Stimulated activated CD8-positive, alpha-beta memory T cell treated with anti-CD3 and anti-CD28 coated beads, Interleukin-7, amount 100 ng/mL, for 48 hours (primary cell): Measurements from ENCODE around the gene DDX43.
A peak's percentile ranks its signal among the peaks of the same experiment; 100 is the strongest.
"Not testable (repeated sequence)": the region's sequence is repeated elsewhere in the genome, so short reads cannot be mapped to it uniquely, and the experiment has no call there.

ENCODE experiments used
- DNase-seq, 2 donors: peaks; one replicate each; pipeline ENCODE4 v3.0.0-alpha.2; 2020; ENCODE audit warnings: low read depth in 1 of 2; ENCODE audit errors: extremely low read depth in 1 of 2

The DDX43 gene

GRCh38 chr6:73394577-73395354 is at the start of gene DDX43:
DDX43 (plus strand) TSS chr6:73394828; CDS start chr6:73394906, 78 bp downstream.
- peak in 1 of 2 donors; percentile 28 for DNase-seq

- no peak for DNase-seq
Measured at GRCh38 chr6:73348550-73349204, 46.0 kb upstream of the DDX43 start.

- DNase-seq: no peak
Measured at GRCh38 chr6:73349311-73349710, 45.3 kb upstream of the DDX43 start.

GRCh38 chr6:73353636-73354593 is 40.7 kb upstream of the DDX43 start, which contains the start of gene DPPA5:
DPPA5 (minus strand) TSS chr6:73354276; CDS start chr6:73354225, 51 bp downstream.
- DNase-seq: no peak

- DNase-seq: no peak
Measured at GRCh38 chr6:73362358-73362757, 32.3 kb upstream of the DDX43 start, which contains the start of gene KHDC3L. KHDC3L (plus strand) TSS chr6:73362658; CDS start chr6:73362730, 72 bp downstream.

GRCh38 chr6:73362869-73363536 is 31.6 kb upstream of the DDX43 start:
- no peak for DNase-seq

GRCh38 chr6:73363537-73363875 is 31.1 kb upstream of the DDX43 start:
- no peak for DNase-seq

- DNase-seq: no peak
Measured at GRCh38 chr6:73364121-73364520, 30.5 kb upstream of the DDX43 start.

GRCh38 chr6:73364549-73364948 is 30.1 kb upstream of the DDX43 start:
- no peak for DNase-seq

- no peak for DNase-seq
Measured at GRCh38 chr6:73367761-73368355, 26.8 kb upstream of the DDX43 start.

DNA sequence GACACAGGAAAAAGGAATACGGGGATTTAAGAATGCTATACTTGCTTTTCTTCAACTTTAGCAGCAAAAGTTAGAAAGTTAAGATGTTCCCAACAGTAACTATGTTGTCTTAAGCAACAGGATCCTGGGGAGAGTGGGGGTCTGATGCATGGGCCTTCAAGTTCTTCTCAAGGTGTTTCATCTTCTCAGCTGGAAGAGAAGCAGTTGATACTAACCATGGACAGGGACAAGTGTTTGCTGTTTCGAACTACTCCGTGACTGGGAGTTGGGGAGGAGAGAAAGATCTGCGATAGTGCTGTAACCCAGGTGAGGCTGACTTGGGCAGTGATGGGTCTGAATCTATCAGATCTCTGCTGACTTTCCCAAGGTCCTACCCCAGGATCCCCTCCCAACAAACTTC is 26.0 kb upstream of the DDX43 start:
- DNase-seq: no peak

DNA sequence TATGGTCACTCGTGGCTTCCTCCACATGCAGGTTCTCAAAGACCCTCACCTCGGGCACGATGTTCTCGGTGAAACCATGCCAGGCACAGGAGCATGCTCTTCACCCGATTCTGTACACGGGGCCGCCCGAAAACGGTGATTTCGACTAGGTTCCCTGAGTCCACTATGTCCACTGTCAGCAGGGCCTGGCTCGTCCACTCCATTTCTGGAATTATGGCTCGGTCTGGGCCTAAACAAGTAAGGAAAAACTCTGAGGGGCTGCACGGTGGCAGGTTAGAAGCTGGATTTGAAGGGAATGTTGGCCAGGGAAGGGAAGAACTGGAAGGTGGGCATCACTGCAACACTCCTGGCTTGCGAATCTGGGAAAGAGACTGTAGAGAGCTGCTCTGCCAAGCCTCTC is 25.5 kb upstream of the DDX43 start:
- DNase-seq: no peak

DNA sequence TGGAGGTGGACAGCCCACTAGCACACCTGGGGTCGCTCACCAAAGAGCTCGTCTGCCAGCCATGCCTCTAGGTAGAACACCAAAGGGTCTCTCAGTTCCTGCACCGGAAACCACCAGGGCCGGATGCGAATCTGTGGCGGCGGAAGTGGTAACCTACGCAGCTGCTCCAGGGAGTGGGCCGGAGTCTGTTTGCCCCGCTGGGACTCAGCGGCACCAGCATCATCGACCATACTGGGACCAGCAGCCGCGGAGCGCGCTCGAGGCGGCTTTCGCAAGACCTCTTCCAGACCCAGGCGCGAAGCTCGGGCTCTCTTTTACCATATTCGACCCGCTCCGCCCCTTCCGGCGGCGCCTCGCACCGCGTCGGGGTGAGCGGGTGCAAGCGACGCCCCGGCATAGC is 25.1 kb upstream of the DDX43 start, which contains the start of gene OOEP:
Gene OOEP, minus strand, starts transcription at position 335 of the 400 bp plus-strand sequence. Its CDS starts 105 bp downstream, at position 230.
- no peak for DNase-seq

DNA sequence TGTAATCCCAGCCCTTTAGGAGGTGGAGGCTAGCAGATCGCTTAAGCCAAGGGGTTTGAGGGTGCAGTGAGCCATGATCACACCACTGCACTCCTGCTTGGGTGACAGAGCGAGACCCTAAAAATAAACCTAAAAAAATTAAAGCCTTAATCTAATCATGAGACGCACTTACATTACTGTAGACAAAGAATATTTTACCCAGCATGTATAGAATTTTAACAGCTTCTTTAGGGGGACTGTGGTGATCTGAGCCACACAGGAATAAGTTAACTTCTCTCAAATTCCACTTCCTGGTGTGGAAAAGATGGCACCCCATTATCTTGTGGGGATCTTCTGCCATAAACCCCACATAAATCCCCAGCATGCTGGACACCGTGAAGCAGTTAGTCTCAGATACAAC is 22.6 kb upstream of the DDX43 start:
- no peak for DNase-seq

GRCh38 chr6:73372516-73372915 is 22.1 kb upstream of the DDX43 start:
- DNase-seq: no peak

GRCh38 chr6:73375216-73375615 is 19.4 kb upstream of the DDX43 start:
- no peak for DNase-seq

DNA sequence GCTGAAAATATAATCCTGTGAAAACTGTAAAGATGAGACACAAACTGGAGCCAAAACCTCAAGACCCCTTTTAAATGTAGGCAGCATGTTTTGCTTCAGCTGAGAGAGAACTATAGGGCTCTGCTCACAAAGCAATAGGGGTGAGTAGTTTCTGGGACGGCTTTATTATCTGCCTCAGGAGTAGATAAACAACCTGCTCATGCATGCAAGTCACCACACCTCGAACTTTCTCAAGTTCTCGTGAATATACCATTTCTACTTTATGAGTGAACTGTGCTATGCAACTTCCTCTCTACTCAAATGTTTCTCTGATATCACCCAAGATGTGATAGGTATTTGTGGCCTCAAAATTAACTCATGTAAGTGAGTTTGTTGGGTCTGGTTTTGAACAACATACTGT is 17.4 kb upstream of the DDX43 start:
- DNase-seq: no peak

DNA sequence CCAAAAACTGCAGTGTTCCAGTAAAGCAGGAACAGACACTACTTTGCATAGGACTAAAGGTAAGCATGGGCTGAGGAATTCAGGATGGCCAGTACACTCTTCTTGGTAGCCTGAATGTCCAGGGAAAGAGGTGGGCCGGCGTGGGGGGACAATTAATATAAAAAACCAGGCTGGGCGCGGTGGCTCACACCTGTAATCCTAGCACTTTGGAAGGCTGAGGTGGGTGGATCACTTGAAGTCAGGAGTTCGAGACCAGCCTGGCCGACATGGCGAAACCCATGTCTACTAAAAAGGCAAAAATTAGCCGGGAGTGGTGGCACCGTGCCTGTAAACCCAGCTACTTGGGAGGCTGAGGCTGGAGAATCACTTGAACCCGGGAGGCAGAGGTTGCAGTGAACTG is 13.1 kb upstream of the DDX43 start:
- DNase-seq: not testable (repeated sequence)

DNA sequence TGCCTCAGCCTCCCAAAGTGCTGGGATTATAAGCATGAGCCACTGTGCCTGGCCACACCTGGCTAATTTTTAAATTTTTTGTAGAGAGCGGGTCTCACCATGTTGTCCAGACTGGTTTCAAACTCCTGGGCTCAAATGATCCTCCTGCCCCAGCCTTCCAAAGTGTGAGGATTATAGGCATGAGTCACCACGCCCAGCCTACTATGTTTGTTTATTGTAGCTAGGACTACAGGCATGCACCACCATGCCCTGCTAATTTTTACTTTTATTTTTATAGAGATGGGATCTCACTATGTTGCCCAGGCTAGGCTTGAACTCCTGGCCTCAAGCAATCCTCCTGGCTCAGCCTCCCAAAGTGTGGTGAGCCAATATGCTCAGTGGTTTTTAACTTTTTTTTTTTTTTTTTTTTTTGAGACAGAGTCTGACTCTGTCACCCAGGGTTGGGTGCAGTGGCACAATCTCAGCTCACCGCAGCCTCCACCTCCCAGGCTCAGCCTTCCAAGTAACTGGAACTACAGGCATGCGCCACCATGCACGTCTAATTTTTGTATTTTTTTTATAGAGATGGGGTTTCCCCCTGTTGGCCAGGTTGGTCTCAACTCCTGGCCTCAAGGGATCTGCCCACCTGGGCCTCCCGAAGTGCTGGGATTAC is 12.0 kb upstream of the DDX43 start:
- no peak for DNase-seq

DNA sequence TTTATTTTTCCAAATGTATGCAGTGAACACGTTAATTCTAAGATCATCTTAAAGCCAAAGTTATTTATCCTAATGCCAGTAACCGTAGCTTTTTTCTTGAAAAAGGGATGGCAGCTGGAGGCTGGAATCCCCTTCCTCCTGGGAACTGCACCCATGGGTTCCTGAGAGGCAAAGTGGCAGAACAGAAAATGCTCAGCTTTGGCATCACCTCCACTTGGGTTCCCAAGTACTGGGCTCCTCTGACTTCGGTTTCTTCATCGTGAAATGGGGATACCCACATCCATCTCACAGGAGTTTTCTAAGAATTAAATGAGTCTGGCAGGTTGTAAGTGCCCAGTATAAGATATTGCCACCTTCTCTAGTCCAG is 6.2 kb upstream of the DDX43 start:
- DNase-seq: no peak
